ENCODE results near the gene BMP15.

BMP15 gene

DNA sequence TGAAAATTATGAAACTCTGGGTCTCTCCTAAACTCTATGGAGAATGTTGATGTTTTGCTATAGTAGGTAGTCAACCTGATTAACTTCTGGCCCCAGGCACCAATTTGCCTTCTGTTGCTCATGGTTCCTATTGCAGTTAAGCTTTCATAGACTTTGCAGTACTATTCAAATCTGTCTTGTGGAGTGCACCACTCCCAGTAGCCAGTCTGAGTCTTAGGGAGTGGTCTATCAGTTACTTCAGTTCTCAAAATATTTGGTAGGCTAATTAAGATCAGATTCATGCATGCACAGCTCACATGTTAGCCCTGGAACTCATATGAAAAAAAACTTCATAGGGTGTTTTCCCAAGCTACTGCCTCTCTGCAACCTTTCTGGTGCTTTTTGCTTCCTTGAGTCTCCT is 53.3 kb downstream of the BMP15 start:
- TF ChIP-seq CTCF (conservative IDR thresholded peaks at IDR 0.05), result no peak
- no peak for TF ChIP-seq ZFX (IDR thresholded peaks at IDR 0.05)
- H3K27ac ChIP-seq, result no peak overlapping the region

All from C4-2B (cell line).